ENCODE results near the gene MTCL3.

Gene MTCL3

GRCh38 chr6:127464881-127465459 lies 54.2 kb downstream of the MTCL3 start:
- ChIA-PET POLR2A (interaction anchor here (1.9 kb wide), 1 partner anchor 51 kb away, joined by 9 read pairs; no protein-coding TSS in a partner anchor), CTCF (interaction anchor here (0.8 to 3.3 kb wide), 7 partner anchors 35 to 74 kb away, joined by 3 to 44 read pairs (median 10); partner anchors contain the start of gene MTCL3)
- TF ChIP-seq KAT7 (CRISPR knock-in tag; IDR thresholded peaks at IDR 0.05; ENCODE audit: borderline replicate concordance), result no peak
- TF ChIP-seq, protein P1, sequence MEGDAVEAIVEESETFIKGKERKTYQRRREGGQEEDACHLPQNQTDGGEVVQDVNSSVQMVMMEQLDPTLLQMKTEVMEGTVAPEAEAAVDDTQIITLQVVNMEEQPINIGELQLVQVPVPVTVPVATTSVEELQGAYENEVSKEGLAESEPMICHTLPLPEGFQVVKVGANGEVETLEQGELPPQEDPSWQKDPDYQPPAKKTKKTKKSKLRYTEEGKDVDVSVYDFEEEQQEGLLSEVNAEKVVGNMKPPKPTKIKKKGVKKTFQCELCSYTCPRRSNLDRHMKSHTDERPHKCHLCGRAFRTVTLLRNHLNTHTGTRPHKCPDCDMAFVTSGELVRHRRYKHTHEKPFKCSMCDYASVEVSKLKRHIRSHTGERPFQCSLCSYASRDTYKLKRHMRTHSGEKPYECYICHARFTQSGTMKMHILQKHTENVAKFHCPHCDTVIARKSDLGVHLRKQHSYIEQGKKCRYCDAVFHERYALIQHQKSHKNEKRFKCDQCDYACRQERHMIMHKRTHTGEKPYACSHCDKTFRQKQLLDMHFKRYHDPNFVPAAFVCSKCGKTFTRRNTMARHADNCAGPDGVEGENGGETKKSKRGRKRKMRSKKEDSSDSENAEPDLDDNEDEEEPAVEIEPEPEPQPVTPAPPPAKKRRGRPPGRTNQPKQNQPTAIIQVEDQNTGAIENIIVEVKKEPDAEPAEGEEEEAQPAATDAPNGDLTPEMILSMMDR (IDR thresholded peaks at IDR 0.05), result peak; percentile 78
- 0 out of 2 replicates have a peak, but pooled peaks have one; percentile 12 for TF ChIP-seq SP1 (CRISPR knock-in tag; conservative IDR thresholded peaks at IDR 0.05)
- peak; percentile 95 for ATAC-seq
- Mint-ChIP-seq H3K27ac (peak overlapping the region; percentile 7), H3K4me1 (peaks cover 29% of the 10 kb centered on the region), H3K36me3 (no peaks in the 10 kb centered on the region), H3K9me3 (no peaks in the 10 kb centered on the region), H3K4me3 (no peak overlapping the region), H3K27me3 (ENCODE audit: low read depth) (no peaks in the 10 kb centered on the region)
- DNase-seq (ENCODE audit: low spot score), result peak; percentile 77

GRCh38 chr6:127464161-127464880 lies 54.8 kb downstream of the MTCL3 start:
- peaks cover 35% of the 10 kb centered on the region for H3K4me1 Mint-ChIP-seq
- H3K9me3 Mint-ChIP-seq, result no peaks in the 10 kb centered on the region
- POLR2A ChIA-PET, result no interaction called here
- no peaks in the 10 kb centered on the region for H3K27me3 Mint-ChIP-seq (ENCODE audit: low read depth)
- CTCF ChIA-PET, result interaction anchor here (0.8 to 1.7 kb wide), 4 partner anchors 35 to 84 kb away, joined by 3 to 10 read pairs (median 4); no protein-coding TSS in a partner anchor
- ATAC-seq (no peak), DNase-seq (ENCODE audit: low spot score) (no peak)
- no peak overlapping the region for H3K4me3 Mint-ChIP-seq
- H3K27ac Mint-ChIP-seq, result 0 out of 2 replicates have a peak overlapping the region, but pooled peaks have one; percentile 12
- H3K36me3 Mint-ChIP-seq, result no peaks in the 10 kb centered on the region
- TF ChIP-seq RORB (CRISPR knock-in tag; IDR thresholded peaks at IDR 0.05) (no peak), GTF2I (CRISPR knock-in tag; conservative IDR thresholded peaks at IDR 0.05) (no peak), ELF4 (CRISPR knock-in tag; IDR thresholded peaks at IDR 0.05; ENCODE audit: low read depth) (no peak), ARID4B (CRISPR knock-in tag; IDR thresholded peaks at IDR 0.05; ENCODE audit: borderline replicate concordance) (no peak), NR1H2 (CRISPR knock-in tag; IDR thresholded peaks at IDR 0.05) (no peak), ZNF263 (CRISPR knock-in tag; IDR thresholded peaks at IDR 0.05; ENCODE audit: low read depth) (no peak), EMX1 (CRISPR knock-in tag; IDR thresholded peaks at IDR 0.05) (no peak), GABPB1 (CRISPR knock-in tag; IDR thresholded peaks at IDR 0.05) (no peak), USF2 (CRISPR knock-in tag; IDR thresholded peaks at IDR 0.05) (no peak), TEAD1 (CRISPR knock-in tag; IDR thresholded peaks at IDR 0.05) (no peak), TCF7 (CRISPR knock-in tag; IDR thresholded peaks at IDR 0.05; ENCODE audit: low read depth) (no peak), MXD4 (CRISPR knock-in tag; IDR thresholded peaks at IDR 0.05; ENCODE audit: borderline replicate concordance) (no peak), SMAD4 (CRISPR knock-in tag; IDR thresholded peaks at IDR 0.05) (no peak), ATF1 (CRISPR knock-in tag; IDR thresholded peaks at IDR 0.05) (no peak)
- TF ChIP-seq, protein P2, sequence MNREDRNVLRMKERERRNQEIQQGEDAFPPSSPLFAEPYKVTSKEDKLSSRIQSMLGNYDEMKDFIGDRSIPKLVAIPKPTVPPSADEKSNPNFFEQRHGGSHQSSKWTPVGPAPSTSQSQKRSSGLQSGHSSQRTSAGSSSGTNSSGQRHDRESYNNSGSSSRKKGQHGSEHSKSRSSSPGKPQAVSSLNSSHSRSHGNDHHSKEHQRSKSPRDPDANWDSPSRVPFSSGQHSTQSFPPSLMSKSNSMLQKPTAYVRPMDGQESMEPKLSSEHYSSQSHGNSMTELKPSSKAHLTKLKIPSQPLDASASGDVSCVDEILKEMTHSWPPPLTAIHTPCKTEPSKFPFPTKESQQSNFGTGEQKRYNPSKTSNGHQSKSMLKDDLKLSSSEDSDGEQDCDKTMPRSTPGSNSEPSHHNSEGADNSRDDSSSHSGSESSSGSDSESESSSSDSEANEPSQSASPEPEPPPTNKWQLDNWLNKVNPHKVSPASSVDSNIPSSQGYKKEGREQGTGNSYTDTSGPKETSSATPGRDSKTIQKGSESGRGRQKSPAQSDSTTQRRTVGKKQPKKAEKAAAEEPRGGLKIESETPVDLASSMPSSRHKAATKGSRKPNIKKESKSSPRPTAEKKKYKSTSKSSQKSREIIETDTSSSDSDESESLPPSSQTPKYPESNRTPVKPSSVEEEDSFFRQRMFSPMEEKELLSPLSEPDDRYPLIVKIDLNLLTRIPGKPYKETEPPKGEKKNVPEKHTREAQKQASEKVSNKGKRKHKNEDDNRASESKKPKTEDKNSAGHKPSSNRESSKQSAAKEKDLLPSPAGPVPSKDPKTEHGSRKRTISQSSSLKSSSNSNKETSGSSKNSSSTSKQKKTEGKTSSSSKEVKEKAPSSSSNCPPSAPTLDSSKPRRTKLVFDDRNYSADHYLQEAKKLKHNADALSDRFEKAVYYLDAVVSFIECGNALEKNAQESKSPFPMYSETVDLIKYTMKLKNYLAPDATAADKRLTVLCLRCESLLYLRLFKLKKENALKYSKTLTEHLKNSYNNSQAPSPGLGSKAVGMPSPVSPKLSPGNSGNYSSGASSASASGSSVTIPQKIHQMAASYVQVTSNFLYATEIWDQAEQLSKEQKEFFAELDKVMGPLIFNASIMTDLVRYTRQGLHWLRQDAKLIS (CRISPR knock-in tag; IDR thresholded peaks at IDR 0.05; ENCODE audit: borderline replicate concordance), result no peak
- TF ChIP-seq, protein P3, sequence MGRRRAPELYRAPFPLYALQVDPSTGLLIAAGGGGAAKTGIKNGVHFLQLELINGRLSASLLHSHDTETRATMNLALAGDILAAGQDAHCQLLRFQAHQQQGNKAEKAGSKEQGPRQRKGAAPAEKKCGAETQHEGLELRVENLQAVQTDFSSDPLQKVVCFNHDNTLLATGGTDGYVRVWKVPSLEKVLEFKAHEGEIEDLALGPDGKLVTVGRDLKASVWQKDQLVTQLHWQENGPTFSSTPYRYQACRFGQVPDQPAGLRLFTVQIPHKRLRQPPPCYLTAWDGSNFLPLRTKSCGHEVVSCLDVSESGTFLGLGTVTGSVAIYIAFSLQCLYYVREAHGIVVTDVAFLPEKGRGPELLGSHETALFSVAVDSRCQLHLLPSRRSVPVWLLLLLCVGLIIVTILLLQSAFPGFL (CRISPR knock-in tag; IDR thresholded peaks at IDR 0.05; ENCODE audit: borderline replicate concordance), result no peak
- TF ChIP-seq, protein P4, sequence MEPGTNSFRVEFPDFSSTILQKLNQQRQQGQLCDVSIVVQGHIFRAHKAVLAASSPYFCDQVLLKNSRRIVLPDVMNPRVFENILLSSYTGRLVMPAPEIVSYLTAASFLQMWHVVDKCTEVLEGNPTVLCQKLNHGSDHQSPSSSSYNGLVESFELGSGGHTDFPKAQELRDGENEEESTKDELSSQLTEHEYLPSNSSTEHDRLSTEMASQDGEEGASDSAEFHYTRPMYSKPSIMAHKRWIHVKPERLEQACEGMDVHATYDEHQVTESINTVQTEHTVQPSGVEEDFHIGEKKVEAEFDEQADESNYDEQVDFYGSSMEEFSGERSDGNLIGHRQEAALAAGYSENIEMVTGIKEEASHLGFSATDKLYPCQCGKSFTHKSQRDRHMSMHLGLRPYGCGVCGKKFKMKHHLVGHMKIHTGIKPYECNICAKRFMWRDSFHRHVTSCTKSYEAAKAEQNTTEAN (CRISPR knock-in tag; IDR thresholded peaks at IDR 0.05), result no peak
